ENCODE results near the gene GPHA2. TPM values are rescaled to one million over a fixed set of nuclear protein-coding genes. Genes with fewer than 3 reads are reported as not detected.

The GPHA2 gene
- total and polyA plus RNA-seq, 2 of the 13 experiments (the other 11 are each of a cell fraction or from before 2014, with no cell fraction given): 13.0 to 19.1 TPM

DNA sequence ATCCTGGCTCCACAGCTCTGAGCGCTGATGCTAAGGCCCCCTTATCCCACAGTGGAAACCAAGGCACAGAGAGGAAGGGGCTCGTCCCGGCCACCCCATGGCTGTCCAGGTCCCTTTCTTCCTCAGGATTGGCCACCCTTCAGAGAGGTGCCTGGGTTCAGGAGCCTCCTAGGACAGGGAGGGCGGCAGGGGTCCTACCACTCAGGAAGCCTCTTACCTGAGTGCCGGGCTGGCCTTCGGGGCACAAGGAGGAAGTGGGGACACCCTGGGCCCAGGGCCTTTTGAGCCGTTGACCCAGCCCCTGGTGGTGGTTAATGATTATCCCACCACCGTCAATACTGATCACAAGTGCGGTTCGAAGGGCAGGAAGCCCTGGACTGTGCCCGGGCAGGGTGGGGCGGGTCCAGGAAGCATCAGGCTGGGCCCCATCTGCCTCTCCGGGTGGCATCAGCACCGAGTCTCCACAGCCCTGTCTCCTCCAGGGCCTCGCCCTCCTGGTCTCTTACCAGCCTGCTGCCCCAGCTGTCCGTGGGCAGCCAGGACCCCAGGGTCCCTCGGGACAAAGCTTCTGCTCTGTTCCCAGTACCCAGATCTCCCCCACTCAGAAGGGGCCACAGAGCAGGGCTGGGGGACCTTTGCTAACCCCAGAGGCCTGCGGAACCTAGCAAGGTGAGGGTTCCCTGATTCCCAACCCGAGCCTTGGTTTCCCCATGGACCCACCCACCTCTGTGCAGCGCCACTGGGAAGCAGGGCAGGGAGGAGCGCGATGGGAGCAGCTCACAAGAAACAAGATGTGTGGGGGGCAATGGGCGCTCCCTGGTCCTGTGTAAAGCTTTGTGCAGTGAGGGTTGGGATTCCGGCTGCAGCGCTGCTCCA, 42.3 kb downstream of the GPHA2 start (continued):
- TF ChIP-seq, protein P1, sequence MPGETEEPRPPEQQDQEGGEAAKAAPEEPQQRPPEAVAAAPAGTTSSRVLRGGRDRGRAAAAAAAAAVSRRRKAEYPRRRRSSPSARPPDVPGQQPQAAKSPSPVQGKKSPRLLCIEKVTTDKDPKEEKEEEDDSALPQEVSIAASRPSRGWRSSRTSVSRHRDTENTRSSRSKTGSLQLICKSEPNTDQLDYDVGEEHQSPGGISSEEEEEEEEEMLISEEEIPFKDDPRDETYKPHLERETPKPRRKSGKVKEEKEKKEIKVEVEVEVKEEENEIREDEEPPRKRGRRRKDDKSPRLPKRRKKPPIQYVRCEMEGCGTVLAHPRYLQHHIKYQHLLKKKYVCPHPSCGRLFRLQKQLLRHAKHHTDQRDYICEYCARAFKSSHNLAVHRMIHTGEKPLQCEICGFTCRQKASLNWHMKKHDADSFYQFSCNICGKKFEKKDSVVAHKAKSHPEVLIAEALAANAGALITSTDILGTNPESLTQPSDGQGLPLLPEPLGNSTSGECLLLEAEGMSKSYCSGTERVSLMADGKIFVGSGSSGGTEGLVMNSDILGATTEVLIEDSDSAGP (CRISPR knock-in tag; IDR thresholded peaks at IDR 0.05; ENCODE audit: borderline replicate concordance): 0 out of 2 replicates have a peak, but pooled peaks have one; percentile 14
- TF ChIP-seq CBX5 (CRISPR knock-in tag; IDR thresholded peaks at IDR 0.05; ENCODE audit: borderline replicate concordance): peak; percentile 67; the same call in 1 of the 2 replicates
- TF ChIP-seq ZNF160 (CRISPR knock-in tag; IDR thresholded peaks at IDR 0.05): no peak
- no peak for TF ChIP-seq NFE2 (CRISPR knock-in tag; IDR thresholded peaks at IDR 0.05)
- TF ChIP-seq, protein P2, sequence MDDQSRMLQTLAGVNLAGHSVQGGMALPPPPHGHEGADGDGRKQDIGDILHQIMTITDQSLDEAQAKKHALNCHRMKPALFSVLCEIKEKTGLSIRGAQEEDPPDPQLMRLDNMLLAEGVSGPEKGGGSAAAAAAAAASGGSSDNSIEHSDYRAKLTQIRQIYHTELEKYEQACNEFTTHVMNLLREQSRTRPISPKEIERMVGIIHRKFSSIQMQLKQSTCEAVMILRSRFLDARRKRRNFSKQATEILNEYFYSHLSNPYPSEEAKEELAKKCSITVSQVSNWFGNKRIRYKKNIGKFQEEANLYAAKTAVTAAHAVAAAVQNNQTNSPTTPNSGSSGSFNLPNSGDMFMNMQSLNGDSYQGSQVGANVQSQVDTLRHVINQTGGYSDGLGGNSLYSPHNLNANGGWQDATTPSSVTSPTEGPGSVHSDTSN (CRISPR knock-in tag; IDR thresholded peaks at IDR 0.05; ENCODE audit: borderline replicate concordance): no peak
- TF ChIP-seq ZBTB8A (CRISPR knock-in tag; IDR thresholded peaks at IDR 0.05; ENCODE audit: borderline replicate concordance, low read depth): peak; percentile 82; the same call in 1 of the 2 replicates
- TF ChIP-seq RXRB (CRISPR knock-in tag; IDR thresholded peaks at IDR 0.05; ENCODE audit: borderline replicate concordance): peak; percentile 85
- TF ChIP-seq, protein P3, sequence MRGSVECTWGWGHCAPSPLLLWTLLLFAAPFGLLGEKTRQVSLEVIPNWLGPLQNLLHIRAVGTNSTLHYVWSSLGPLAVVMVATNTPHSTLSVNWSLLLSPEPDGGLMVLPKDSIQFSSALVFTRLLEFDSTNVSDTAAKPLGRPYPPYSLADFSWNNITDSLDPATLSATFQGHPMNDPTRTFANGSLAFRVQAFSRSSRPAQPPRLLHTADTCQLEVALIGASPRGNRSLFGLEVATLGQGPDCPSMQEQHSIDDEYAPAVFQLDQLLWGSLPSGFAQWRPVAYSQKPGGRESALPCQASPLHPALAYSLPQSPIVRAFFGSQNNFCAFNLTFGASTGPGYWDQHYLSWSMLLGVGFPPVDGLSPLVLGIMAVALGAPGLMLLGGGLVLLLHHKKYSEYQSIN (CRISPR knock-in tag; IDR thresholded peaks at IDR 0.05; ENCODE audit: borderline replicate concordance): no peak
- no peak for TF ChIP-seq ATF7 (IDR thresholded peaks at IDR 0.05)
- TF ChIP-seq ATF7 (CRISPR knock-in tag; IDR thresholded peaks at IDR 0.05): peak; percentile 70
- TF ChIP-seq, protein P4, sequence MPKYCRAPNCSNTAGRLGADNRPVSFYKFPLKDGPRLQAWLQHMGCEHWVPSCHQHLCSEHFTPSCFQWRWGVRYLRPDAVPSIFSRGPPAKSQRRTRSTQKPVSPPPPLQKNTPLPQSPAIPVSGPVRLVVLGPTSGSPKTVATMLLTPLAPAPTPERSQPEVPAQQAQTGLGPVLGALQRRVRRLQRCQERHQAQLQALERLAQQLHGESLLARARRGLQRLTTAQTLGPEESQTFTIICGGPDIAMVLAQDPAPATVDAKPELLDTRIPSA (CRISPR knock-in tag; IDR thresholded peaks at IDR 0.05; ENCODE audit: borderline replicate concordance): peak; percentile 84; the same call in 1 of the 2 replicates
- no peak for TF ChIP-seq SIN3B (IDR thresholded peaks at IDR 0.05; ENCODE audit: low read length)
- TF ChIP-seq, protein P5, sequence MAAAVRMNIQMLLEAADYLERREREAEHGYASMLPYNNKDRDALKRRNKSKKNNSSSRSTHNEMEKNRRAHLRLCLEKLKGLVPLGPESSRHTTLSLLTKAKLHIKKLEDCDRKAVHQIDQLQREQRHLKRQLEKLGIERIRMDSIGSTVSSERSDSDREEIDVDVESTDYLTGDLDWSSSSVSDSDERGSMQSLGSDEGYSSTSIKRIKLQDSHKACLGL (CRISPR knock-in tag; IDR thresholded peaks at IDR 0.05): no peak; the same call in 1 of the 2 replicates
- 0 out of 2 replicates have a peak, but pooled peaks have one; percentile 22 for TF ChIP-seq ZNF878 (CRISPR knock-in tag; IDR thresholded peaks at IDR 0.05)
- TF ChIP-seq ZNF317 (CRISPR knock-in tag; IDR thresholded peaks at IDR 0.05): peak; percentile 47; the same call in 1 of the 2 replicates
- TF ChIP-seq ZBTB42 (CRISPR knock-in tag; IDR thresholded peaks at IDR 0.05): peak; percentile 49; the same call in 1 of the 2 replicates
- peak; percentile 72 for TF ChIP-seq TMF1 (CRISPR knock-in tag; IDR thresholded peaks at IDR 0.05; ENCODE audit: low read depth)
- no peak for TF ChIP-seq BORCS8-MEF2B (CRISPR knock-in tag; IDR thresholded peaks at IDR 0.05)
- TF ChIP-seq POLR2AphosphoS5 (IDR thresholded peaks at IDR 0.05; ENCODE audit: low read depth, low read length): peak; percentile 97
- peak; percentile 89; the same call in 1 of the 2 replicates for TF ChIP-seq ZNF670 (CRISPR knock-in tag; IDR thresholded peaks at IDR 0.05; ENCODE audit: borderline replicate concordance)
- TF ChIP-seq SP5 (CRISPR knock-in tag; IDR thresholded peaks at IDR 0.05; ENCODE audit: borderline replicate concordance, low read depth): peak; percentile 83
- TF ChIP-seq, protein P6, sequence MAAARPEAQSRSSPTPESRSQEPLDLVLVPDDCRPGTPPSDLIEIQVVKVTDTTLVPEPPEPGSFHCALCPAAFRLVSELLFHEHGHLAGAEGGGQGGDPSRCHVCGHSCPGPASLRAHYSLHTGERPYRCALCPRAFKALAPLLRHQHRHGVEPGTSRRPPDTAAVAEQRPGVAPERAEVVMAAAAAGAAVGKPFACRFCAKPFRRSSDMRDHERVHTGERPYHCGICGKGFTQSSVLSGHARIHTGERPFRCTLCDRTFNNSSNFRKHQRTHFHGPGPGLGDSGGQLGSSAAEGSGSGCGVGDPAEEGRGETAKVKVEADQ (CRISPR knock-in tag; IDR thresholded peaks at IDR 0.05; ENCODE audit: borderline replicate concordance): no peak; the same call in 1 of the 2 replicates

Measured in HepG2 (cell line).